HG03103 (cell line): ENCODE results near the gene IRF2BP1.

Experiments used
- ATAC-seq: cut with Tn5 transposase; IDR thresholded peaks from one replicate; pipeline ENCODE4 v1.9.1; 2021; ENCODE audit warnings: low read depth; ENCODE audit not compliant: unreplicated experiment

Gene IRF2BP1

GRCh38 chr19:45863335-45863839, 22.6 kb downstream of the IRF2BP1 start:
- ATAC-seq = no peak

GRCh38 chr19:45862564-45863334, 23.2 kb downstream of the IRF2BP1 start, which contains the start of gene SYMPK:
Gene SYMPK (minus strand): TSS chr19:45863147. CDS start chr19:45854495, 8,652 bp downstream.
- peak; percentile 76 for ATAC-seq

GRCh38 chr19:45862271-45862563, 23.7 kb downstream of the IRF2BP1 start:
- no peak for ATAC-seq

- ATAC-seq = no peak
These were observed 25.3 kb downstream of the IRF2BP1 start for GRCh38 chr19:45860359-45861259.

GRCh38 chr19:45854167-45854778, 31.7 kb downstream of the IRF2BP1 start:
- no peak for ATAC-seq

GRCh38 chr19:45852983-45853382, 33.0 kb downstream of the IRF2BP1 start:
- ATAC-seq = no peak

- ATAC-seq = no peak
These were observed 33.7 kb downstream of the IRF2BP1 start for GRCh38 chr19:45852145-45852750.

GRCh38 chr19:45848922-45849321, 37.0 kb downstream of the IRF2BP1 start:
- no peak for ATAC-seq

GRCh38 chr19:45847663-45848062, 38.3 kb downstream of the IRF2BP1 start:
- no peak for ATAC-seq

- no peak for ATAC-seq
These were observed 43.7 kb downstream of the IRF2BP1 start for GRCh38 chr19:45842198-45842597.

GRCh38 chr19:45834970-45835369, 51.0 kb downstream of the IRF2BP1 start:
- ATAC-seq = no peak
